OCI-LY7 (cell line): ENCODE measurements around the gene DOK3. TPM values are rescaled to one million over a fixed set of nuclear protein-coding genes. Genes with fewer than 3 reads are reported as not detected.

Experiments
- BruUV-seq: library from RNA; stranded (reverse); fragments of 400-500 nt; replicated peaks from 2 replicates; lab custom pipeline; 2021; lab: Mats Ljungman, UMichigan
- CTCF ChIA-PET: fragments of 300-600 bp; sonication (Branson Sonifier 250); formaldehyde crosslinking; loops from one replicate; lab custom pipeline; 2022; ENCODE audit warnings: antibody characterized with exemption; ENCODE audit not compliant: unreplicated experiment; lab: Charles Lee
- POLR2A ChIA-PET: fragments of 300-600 bp; sonication (Branson Sonifier 250); formaldehyde crosslinking; loops from one replicate; lab custom pipeline; 2022; ENCODE audit warnings: antibody characterized with exemption; lab: Charles Lee
- DNase-seq: peaks from one replicate; pipeline ENCODE4 v3.0.0-alpha.2; 2015; ENCODE audit warnings: low spot score
- H2AFZ ChIP-seq: fragments of 200-600 bp; sonication (generic), shearing (Covaris generic); 2 replicates; pipeline ENCODE4 v1.6.1; 2014; ENCODE audit warnings: mild to moderate bottlenecking, antibody characterized with exemption, low read length, moderate library complexity
- H3K27ac ChIP-seq: fragments of 200-600 bp; sonication (generic); 2 replicates; pipeline ENCODE4 v1.5.1; 2014; ENCODE audit warnings: mixed run types, low read depth, mild to moderate bottlenecking, moderate library complexity, low read length, inconsistent platforms; ENCODE audit not compliant: poor library complexity, severe bottlenecking
- H3K36me3 ChIP-seq: fragments of 200-600 bp; sonication (generic); 2 replicates; pipeline ENCODE4 v1.6.1; 2014; ENCODE audit warnings: mild to moderate bottlenecking, antibody characterized with exemption, low read length, moderate library complexity, mixed read lengths; ENCODE audit not compliant: insufficient read depth
- H3K4me1 ChIP-seq: fragments of 200-600 bp; sonication (generic); 2 replicates; pipeline ENCODE4 v1.5.1; 2014; ENCODE audit warnings: mild to moderate bottlenecking, low read length; ENCODE audit not compliant: insufficient read depth, poor library complexity, severe bottlenecking
- H3K4me2 ChIP-seq: fragments of 200-600 bp; sonication (generic); 2 replicates; pipeline ENCODE4 v1.6.1; 2014; ENCODE audit warnings: mild to moderate bottlenecking, low read length
- H3K4me3 ChIP-seq: fragments of 200-600 bp; sonication (generic); 2 replicates; pipeline ENCODE4 v1.5.1; 2014; ENCODE audit warnings: mild to moderate bottlenecking, low read depth, low read length; ENCODE audit not compliant: poor library complexity, severe bottlenecking
- H3K79me2 ChIP-seq: fragments of 200-600 bp; sonication (generic); 2 replicates; pipeline ENCODE4 v1.6.1; 2016; ENCODE audit warnings: low read depth, mild to moderate bottlenecking, low read length, moderate library complexity, mixed read lengths; ENCODE audit not compliant: insufficient read depth
- H3K9me2 ChIP-seq: fragments of 200-600 bp; sonication (generic); 2 replicates; pipeline ENCODE4 v1.6.1; 2016; ENCODE audit warnings: mild to moderate bottlenecking, low read length, mixed read lengths; ENCODE audit not compliant: insufficient read depth
- H3K9me3 ChIP-seq: fragments of 200-600 bp; sonication (generic); 2 replicates; pipeline ENCODE4 v1.6.1; 2014; ENCODE audit warnings: mild to moderate bottlenecking, mixed run types, low read length, mixed read lengths
- H4K20me1 ChIP-seq: fragments of 200-600 bp; sonication (generic); 2 replicates; pipeline ENCODE4 v1.6.1; 2014; ENCODE audit warnings: mild to moderate bottlenecking, antibody characterized with exemption, low read length, moderate library complexity, mixed read lengths; ENCODE audit not compliant: insufficient read depth
- CTCF ChIP-seq: fragments of 200-600 bp; sonication (generic); conservative IDR thresholded peaks from 2 replicates; pipeline ENCODE4 v1.5.1; 2014; ENCODE audit warnings: mild to moderate bottlenecking, antibody characterized with exemption, low read length, moderate library complexity, mixed read lengths
- EZH2phosphoT487 ChIP-seq: fragments of 200-600 bp; sonication (generic); IDR thresholded peaks from 2 replicates; pipeline ENCODE4 v1.6.1; 2018; ENCODE audit warnings: low read depth, borderline replicate concordance, mild to moderate bottlenecking, mixed run types, antibody characterized with exemption, low read length, moderate library complexity, mixed read lengths
- intact Hi-C: fragments of 100-400 bp; cut with micrococcal nuclease; formaldehyde crosslinking; loops from one replicate; pipeline ENCODE4 v1.10.0; 2022; ENCODE audit not compliant: unreplicated experiment
- total RNA-seq, 2 experiments: library from RNA; depleted of rRNA in 1 of 2; stranded (reverse); fragments of >200 nt in 1 of 2; shearing (Covaris generic) in 1 of 2; gene quantifications; 2 replicates each; pipeline ENCODE4 v1.2.3, GENCODE V29; 2014 to 2022

Gene DOK3
- total RNA-seq, 2 experiments from 2014 or later, result 186 to 260 TPM

- BruUV-seq, result no TSS peak
- Histone ChIP-seq H2AFZ (no peak overlapping the region), H3K36me3 (peaks cover 54% of the 10 kb centered on the region), H3K9me3 (no peaks in the 10 kb centered on the region), H4K20me1 (no peaks in the 10 kb centered on the region), H3K27ac (no peak overlapping the region), H3K4me1 (peaks cover 15% of the 10 kb centered on the region), H3K9me2 (no peaks in the 10 kb centered on the region), H3K79me2 (peaks cover 24% of the 10 kb centered on the region), H3K4me2 (no peak overlapping the region), H3K4me3 (no peak overlapping the region)
- ChIA-PET CTCF (no interaction called here), POLR2A (interaction anchor here (0.6 to 0.9 kb wide), 2 partner anchors 43 to 75 kb away, joined by 3 to 6 read pairs; no protein-coding TSS in a partner anchor)
- intact Hi-C loops, result no loop called here
- TF ChIP-seq EZH2phosphoT487, result no peak
- no peak for TF ChIP-seq CTCF
- no peak for DNase-seq
Measured at GRCh38 chr5:177550122-177550521, 40.5 kb upstream of the DOK3 start.

GRCh38 chr5:177548495-177548894 is 38.9 kb upstream of the DOK3 start:
- POLR2A ChIA-PET, result interaction anchor here (0.6 to 0.8 kb wide), 2 partner anchors 26 to 158 kb away, joined by 3 read pairs; no protein-coding TSS in a partner anchor
- H4K20me1 ChIP-seq, result no peaks in the 10 kb centered on the region
- intact Hi-C loops, result no loop called here

More at GRCh38 chr5:177548495-177548894, 38.9 kb upstream of the DOK3 start:
- H3K27ac ChIP-seq, result no peak overlapping the region
- no peak overlapping the region for H2AFZ ChIP-seq
- peaks cover 60% of the 10 kb centered on the region for H3K36me3 ChIP-seq
- H3K4me3 ChIP-seq, result no peak overlapping the region
- H3K9me2 ChIP-seq, result no peaks in the 10 kb centered on the region
- CTCF ChIA-PET, result interaction anchor here (0.6 kb wide), 1 partner anchor 40 kb away, joined by 3 read pairs; no protein-coding TSS in a partner anchor
- peaks cover 9% of the 10 kb centered on the region for H3K4me1 ChIP-seq
- no TSS peak for BruUV-seq
- no peak for DNase-seq
- TF ChIP-seq CTCF (no peak), EZH2phosphoT487 (no peak)
- H3K79me2 ChIP-seq, result peaks cover 18% of the 10 kb centered on the region
- no peak overlapping the region for H3K4me2 ChIP-seq
- H3K9me3 ChIP-seq, result no peaks in the 10 kb centered on the region
